NCI-H2196 (cell line): Measurements from ENCODE around the gene LPP.

Experiments used
- DNase-seq: peaks from one replicate; lab custom pipeline; 2025; ENCODE audit not compliant: unreplicated experiment; lab: John Stamatoyannopoulos, UW

LPP gene

GRCh38 chr3:188244395-188244861, 90.5 kb downstream of the LPP start:
- no peak for DNase-seq

GRCh38 chr3:188246905-188247304, 92.9 kb downstream of the LPP start:
- DNase-seq, result no peak

- DNase-seq, result no peak
These were observed 94.1 kb downstream of the LPP start for GRCh38 chr3:188248036-188248561.

- DNase-seq, result no peak
These were observed 99.3 kb downstream of the LPP start for GRCh38 chr3:188253123-188253793.

- no peak for DNase-seq
These were observed 100.0 kb downstream of the LPP start for GRCh38 chr3:188253800-188254452.

- DNase-seq, result no peak
These were observed 100.6 kb downstream of the LPP start for GRCh38 chr3:188254520-188255070.

GRCh38 chr3:188255190-188255589, 101.2 kb downstream of the LPP start:
- DNase-seq, result no peak

GRCh38 chr3:188256758-188257157, 102.8 kb downstream of the LPP start:
- DNase-seq, result no peak

- DNase-seq, result no peak
These were observed 103.5 kb downstream of the LPP start for GRCh38 chr3:188257384-188258026.

GRCh38 chr3:188259191-188259590, 105.2 kb downstream of the LPP start:
- DNase-seq, result no peak

GRCh38 chr3:188259596-188259995, 105.6 kb downstream of the LPP start:
- DNase-seq, result no peak

GRCh38 chr3:188261011-188261410, 107.1 kb downstream of the LPP start:
- no peak for DNase-seq

GRCh38 chr3:188262488-188262887, 108.5 kb downstream of the LPP start:
- no peak for DNase-seq

- DNase-seq, result no peak
These were observed 109.1 kb downstream of the LPP start for GRCh38 chr3:188262913-188263683.

- no peak for DNase-seq
These were observed 110.6 kb downstream of the LPP start for GRCh38 chr3:188264226-188265207.

GRCh38 chr3:188266562-188267274, 112.8 kb downstream of the LPP start:
- no peak for DNase-seq

- no peak for DNase-seq
These were observed 113.9 kb downstream of the LPP start for GRCh38 chr3:188267790-188268335.

GRCh38 chr3:188268336-188268735, 114.4 kb downstream of the LPP start:
- DNase-seq, result no peak

GRCh38 chr3:188269040-188269439, 115.1 kb downstream of the LPP start:
- DNase-seq, result no peak
